Gastroesophageal sphincter (tissue), 3 donors: ENCODE data around the gene CHST3.

ENCODE experiments used
- EP300 ChIP-seq: sonication (generic); formaldehyde crosslinking; IDR thresholded peaks from one replicate; pipeline ENCODE4 v1.6.1; 2017; ENCODE audit warnings: antibody characterized with exemption, mild to moderate bottlenecking
- TF ChIP-seq, protein P1 (sequence below), 4 experiments: fragments of 200-600 bp in 2 of 4; fragments of 450-650 bp in 2 of 4; sonication (generic) in 1 of 4; IDR thresholded peaks; one replicate each; pipeline ENCODE4 v1.5.1; 2017 to 2019; ENCODE audit warnings: antibody characterized with exemption in 4 of 4, mild to moderate bottlenecking in 2 of 4, moderate library complexity in 2 of 4

DNA sequence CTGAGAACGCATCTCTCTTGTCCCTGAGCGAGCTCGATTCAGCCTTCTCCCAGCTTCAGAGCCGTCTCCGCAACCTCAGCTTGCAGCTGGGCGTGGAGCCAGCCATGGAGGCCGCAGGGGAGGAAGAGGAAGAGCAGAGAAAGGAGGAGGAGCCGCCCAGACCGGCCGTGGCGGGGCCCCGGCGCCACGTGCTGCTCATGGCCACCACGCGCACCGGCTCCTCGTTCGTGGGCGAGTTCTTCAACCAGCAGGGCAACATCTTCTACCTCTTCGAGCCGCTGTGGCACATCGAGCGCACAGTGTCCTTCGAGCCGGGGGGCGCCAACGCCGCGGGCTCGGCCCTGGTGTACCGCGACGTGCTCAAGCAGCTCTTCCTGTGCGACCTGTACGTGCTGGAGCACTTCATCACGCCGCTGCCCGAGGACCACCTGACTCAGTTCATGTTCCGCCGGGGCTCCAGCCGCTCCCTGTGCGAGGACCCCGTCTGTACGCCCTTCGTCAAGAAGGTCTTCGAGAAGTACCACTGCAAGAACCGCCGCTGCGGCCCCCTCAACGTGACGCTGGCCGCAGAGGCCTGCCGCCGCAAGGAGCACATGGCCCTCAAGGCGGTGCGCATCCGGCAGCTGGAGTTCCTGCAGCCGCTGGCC is 43.2 kb downstream of the CHST3 start:
- TF ChIP-seq, protein P1, sequence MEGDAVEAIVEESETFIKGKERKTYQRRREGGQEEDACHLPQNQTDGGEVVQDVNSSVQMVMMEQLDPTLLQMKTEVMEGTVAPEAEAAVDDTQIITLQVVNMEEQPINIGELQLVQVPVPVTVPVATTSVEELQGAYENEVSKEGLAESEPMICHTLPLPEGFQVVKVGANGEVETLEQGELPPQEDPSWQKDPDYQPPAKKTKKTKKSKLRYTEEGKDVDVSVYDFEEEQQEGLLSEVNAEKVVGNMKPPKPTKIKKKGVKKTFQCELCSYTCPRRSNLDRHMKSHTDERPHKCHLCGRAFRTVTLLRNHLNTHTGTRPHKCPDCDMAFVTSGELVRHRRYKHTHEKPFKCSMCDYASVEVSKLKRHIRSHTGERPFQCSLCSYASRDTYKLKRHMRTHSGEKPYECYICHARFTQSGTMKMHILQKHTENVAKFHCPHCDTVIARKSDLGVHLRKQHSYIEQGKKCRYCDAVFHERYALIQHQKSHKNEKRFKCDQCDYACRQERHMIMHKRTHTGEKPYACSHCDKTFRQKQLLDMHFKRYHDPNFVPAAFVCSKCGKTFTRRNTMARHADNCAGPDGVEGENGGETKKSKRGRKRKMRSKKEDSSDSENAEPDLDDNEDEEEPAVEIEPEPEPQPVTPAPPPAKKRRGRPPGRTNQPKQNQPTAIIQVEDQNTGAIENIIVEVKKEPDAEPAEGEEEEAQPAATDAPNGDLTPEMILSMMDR (IDR thresholded peaks at IDR 0.05) = no peak
- TF ChIP-seq EP300 = no peak
